Cardiac fibroblast (primary cell): ENCODE measurements around the gene ATG9A.

Experiments
- DNase-seq, 2 donors: peaks; one replicate each; pipeline versions ENCODE4 v3.0.0 to v3.0.0-alpha.2; 2010; ENCODE audit warnings: low read depth in 2 of 2
- H3K4me3 ChIP-seq, 2 donors: replicated peaks in 1 of 2; 1 replicate in 1 of 2; 2 replicates in 1 of 2; pipeline ENCODE4 v1.5.1; 2011; ENCODE audit warnings: low read depth in 2 of 2, low read length in 2 of 2, mild to moderate bottlenecking in 2 of 2, moderate library complexity in 1 of 2
- TF ChIP-seq, protein P1 (sequence below): IDR thresholded peaks from one replicate; pipeline ENCODE4 v1.5.1; 2011; ENCODE audit warnings: low read depth, mild to moderate bottlenecking, low read length, inconsistent platforms

ATG9A gene

DNA sequence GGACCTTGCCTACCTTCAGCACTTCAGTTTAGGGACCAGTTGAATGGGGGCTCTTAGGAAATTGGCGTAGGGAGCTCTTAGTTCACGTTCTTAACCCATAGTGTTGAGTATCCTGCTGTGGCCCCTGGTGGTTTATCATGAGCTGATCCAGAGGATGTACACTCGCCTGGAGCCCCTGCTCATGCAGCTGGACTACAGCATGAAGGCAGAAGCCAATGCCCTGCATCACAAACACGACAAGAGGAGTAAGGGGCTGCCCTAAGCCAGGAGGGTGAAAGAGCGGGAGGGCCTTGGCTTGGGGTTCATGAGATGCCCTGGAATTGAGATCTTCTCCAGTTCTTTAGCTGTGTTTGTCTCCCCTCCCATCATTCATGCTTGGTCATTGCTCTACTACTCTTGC is 48.5 kb downstream of the ATG9A start:
- no peak for DNase-seq
- H3K4me3 ChIP-seq: no peak overlapping the region
- TF ChIP-seq, protein P1, sequence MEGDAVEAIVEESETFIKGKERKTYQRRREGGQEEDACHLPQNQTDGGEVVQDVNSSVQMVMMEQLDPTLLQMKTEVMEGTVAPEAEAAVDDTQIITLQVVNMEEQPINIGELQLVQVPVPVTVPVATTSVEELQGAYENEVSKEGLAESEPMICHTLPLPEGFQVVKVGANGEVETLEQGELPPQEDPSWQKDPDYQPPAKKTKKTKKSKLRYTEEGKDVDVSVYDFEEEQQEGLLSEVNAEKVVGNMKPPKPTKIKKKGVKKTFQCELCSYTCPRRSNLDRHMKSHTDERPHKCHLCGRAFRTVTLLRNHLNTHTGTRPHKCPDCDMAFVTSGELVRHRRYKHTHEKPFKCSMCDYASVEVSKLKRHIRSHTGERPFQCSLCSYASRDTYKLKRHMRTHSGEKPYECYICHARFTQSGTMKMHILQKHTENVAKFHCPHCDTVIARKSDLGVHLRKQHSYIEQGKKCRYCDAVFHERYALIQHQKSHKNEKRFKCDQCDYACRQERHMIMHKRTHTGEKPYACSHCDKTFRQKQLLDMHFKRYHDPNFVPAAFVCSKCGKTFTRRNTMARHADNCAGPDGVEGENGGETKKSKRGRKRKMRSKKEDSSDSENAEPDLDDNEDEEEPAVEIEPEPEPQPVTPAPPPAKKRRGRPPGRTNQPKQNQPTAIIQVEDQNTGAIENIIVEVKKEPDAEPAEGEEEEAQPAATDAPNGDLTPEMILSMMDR: no peak

DNA sequence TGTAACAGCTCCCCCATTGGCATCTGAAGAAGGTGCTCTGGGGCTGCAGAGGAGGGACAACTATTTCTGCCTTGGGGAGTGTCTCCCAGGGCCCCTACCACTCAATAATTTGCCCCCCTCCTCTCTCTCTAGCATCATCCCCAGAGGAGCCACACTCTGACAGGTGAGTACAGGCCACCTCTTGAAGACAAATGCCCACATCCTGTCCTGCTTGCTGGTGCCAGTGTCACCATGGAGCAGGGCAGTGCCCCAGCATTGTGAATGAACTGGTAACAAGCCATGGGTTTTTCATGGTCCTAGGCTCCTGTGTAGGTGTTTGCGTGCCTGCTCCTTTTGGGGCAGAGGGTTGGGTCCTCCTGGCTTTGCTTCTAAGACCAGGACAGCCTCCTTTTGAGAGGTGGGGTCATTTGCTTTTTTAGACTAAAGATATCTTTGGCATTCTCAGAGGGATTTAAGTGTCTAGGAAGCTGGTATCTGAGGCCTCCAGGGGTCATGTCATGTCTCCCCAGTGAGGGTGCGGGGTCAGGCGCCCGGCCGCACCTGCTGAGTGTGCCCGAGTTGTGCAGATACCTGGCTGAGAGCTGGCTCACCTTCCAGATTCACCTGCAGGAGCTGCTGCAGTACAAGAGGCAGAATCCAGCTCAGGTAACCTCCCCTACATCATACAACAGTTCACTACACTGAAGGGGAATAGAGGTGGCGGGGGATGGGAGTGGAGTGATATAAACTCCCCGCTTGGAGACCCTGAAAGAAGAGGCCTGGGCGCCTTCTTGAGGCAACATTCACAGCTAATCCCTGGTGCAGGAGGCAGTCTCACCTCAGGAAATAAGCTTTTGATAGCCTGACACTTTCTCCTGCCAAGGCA is 49.6 kb downstream of the ATG9A start:
- no peak for DNase-seq
- TF ChIP-seq, protein P1: no peak
- no peak overlapping the region for H3K4me3 ChIP-seq

DNA sequence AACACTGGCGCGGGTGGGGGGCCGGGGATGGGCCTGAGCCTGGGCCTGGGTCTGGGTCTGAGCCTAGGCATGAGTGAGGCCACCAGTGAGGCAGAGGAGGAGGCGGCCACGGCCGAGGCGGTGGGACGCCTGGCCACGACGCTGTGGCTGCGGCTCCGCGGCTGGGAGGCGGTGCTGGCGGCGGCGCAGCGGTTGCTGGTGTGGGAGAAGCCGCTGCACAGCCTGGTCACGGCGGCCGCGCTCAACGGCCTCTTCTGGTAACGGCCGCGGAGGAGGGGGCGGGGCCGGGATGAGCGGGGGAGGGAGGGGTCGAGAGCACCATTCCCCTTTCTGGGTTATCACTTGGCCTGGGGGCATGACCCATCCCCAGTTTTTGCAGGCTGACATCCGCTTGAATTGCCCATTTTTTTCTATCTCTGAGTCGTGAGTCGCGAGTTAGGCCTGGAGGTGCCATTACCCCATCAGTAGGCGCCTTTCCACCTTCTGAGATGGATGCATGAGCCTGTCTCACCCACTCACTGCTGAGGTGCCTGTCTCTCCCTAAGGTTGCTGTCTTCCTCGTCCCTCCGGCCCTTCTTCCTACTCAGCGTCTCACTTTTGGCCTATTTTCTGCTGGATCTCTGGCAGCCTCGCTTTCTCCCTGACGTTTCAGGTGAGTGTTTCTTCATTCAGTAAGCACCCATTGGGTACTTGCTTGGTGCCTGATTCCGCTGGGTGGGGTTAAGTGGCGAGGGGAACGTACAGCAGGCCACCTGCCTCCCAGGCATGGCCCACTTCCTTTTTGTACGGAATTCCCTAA is 50.9 kb downstream of the ATG9A start:
- H3K4me3 ChIP-seq: peak overlapping the region; percentile 75 to 88
- DNase-seq: peak; percentile 32 to 36
- TF ChIP-seq, protein P1: no peak

DNA sequence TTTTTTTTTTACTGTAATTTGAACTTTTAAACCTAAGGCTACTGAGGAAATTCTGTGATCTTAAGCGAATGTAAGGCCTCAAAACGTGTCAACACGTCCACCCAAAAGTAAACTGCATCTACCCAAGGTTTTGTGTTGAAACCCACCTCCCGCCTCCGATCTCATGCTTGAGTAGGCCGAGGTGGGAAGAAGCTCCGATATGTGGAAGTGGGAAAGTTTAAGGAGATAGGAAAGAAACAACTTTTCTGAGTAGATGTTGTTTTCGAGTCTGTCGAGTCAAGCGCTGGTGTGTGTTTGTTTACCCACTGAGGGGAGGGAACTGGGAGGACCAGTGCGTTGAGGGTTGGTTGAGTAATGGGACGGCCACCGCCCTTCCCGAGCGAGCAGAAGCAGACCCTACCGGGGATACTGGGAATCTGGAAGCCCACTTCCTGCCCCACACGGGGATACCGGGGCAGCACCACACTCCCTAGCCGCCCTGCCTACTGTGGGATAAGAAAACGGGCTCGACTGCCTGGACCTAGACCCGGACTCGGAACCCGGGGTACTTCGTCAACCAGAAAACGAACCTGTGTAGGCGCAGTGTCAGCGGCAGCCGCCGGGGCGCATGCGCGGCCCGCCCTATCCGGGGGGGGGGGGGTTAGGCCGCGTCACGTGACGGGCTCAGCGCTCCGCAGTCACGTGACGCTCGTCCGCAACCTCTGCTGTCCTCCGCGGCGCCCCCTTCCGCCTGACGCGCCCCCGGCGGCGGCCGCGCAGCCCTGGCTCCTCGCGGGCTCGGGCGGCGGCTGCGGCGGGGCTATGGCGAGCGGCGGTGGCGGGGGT is 51.7 kb downstream of the ATG9A start, which contains the start of gene RETREG2:
Gene RETREG2, plus strand, starts transcription at position 724 of the 825 bp plus-strand sequence. Its CDS starts 78 bp downstream, at position 802.
- peak; percentile 94 to 95 for DNase-seq
- peak within 1 kb of the TSS; percentile 80 to 88 for H3K4me3 ChIP-seq
- TF ChIP-seq, protein P1: no peak

DNA sequence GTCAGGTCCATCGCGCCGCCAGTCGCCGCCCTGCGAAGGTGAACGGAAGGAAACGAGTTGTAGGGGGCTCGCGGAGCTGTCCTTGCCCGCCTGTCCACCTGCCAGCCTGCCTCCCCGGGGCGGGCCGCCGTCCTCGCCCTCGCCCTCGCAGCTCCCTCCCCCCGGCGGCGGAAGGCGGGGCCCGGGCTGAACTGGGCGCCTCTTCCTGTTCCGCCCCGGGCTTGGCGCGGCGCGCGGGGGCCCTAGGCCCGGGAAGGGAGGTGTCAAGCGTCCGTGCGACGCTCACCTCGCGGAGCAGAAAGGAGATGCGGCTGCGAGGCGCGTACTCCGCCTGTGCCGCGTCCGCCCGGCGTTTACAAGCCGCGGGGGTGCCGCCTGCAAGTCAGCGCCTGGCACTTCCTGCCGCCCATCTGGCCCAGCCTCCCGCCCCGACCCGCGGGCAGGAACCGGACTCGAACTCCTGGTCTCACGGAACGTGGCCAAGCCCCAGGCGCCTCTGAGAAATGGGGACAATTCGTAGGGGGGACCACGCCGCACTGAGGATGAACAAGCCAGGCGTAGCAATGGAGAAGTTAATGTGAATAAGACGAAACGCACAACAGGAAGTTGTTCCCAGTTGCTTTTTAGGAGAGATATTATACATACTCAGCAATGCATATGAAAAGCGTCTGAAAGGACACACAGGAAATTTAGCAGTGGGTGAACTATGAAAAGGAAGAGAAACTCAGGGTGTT is 52.5 kb downstream of the ATG9A start, which contains the start of gene CNPPD1:
Gene CNPPD1, minus strand, starts transcription at position 108 of the 734 bp plus-strand sequence. Its CDS starts 97 bp downstream, at position 11.
- H3K4me3 ChIP-seq: peak within 1 kb of the TSS; percentile 80 to 88
- peak; percentile 74 to 87 for DNase-seq
- TF ChIP-seq, protein P1: no peak
